HUES48 (cell line): ENCODE results near the gene GPSM3.

Source experiments
- H3K27ac ChIP-seq: one replicate; pipeline ENCODE4 v1.7.0; 2013; ENCODE audit warnings: low read depth, low read length, inconsistent platforms
- H3K27me3 ChIP-seq: 2 replicates; pipeline ENCODE4 v1.6.1; 2013; ENCODE audit warnings: mild to moderate bottlenecking, low read length; ENCODE audit not compliant: control insufficient read depth, insufficient read depth
- H3K36me3 ChIP-seq: 2 replicates; pipeline ENCODE4 v1.6.1; 2013; ENCODE audit warnings: low read length; ENCODE audit not compliant: control insufficient read depth, insufficient read depth
- H3K4me1 ChIP-seq: 2 replicates; pipeline ENCODE4 v1.6.1; 2013; ENCODE audit warnings: mild to moderate bottlenecking, low read length; ENCODE audit not compliant: control insufficient read depth, insufficient read depth
- H3K4me3 ChIP-seq: 2 replicates; pipeline ENCODE4 v1.5.1; 2013; ENCODE audit warnings: mild to moderate bottlenecking, low read depth, low read length
- H3K9ac ChIP-seq: 2 replicates; pipeline ENCODE4 v1.6.1; 2013; ENCODE audit warnings: mild to moderate bottlenecking, low read depth, low read length, moderate library complexity
- H3K9me3 ChIP-seq: 2 replicates; pipeline ENCODE4 v1.6.1; 2013; ENCODE audit warnings: low read length; ENCODE audit not compliant: control insufficient read depth, insufficient read depth

GPSM3 gene

GRCh38 chr6:32152769-32153563 lies 39.5 kb downstream of the GPSM3 start:
- Histone ChIP-seq H3K9me3 (no peaks in the 10 kb centered on the region), H3K9ac (peak overlapping the region; percentile 58; the same call in 1 of the 2 replicates), H3K4me1 (peaks cover 27% of the 10 kb centered on the region), H3K4me3 (peak overlapping the region; percentile 97), H3K27me3 (peaks cover 41% of the 10 kb centered on the region), H3K27ac (peak overlapping the region; percentile 94), H3K36me3 (peaks cover 24% of the 10 kb centered on the region)

- peaks cover 41% of the 10 kb centered on the region for H3K27me3 ChIP-seq
- H3K36me3 ChIP-seq = peaks cover 15% of the 10 kb centered on the region
- no peaks in the 10 kb centered on the region for H3K9me3 ChIP-seq
- H3K4me1 ChIP-seq = peaks cover 27% of the 10 kb centered on the region
- H3K4me3 ChIP-seq = peak within 1 kb of the TSS; percentile 97
- no peak within 1 kb of the TSS for H3K9ac ChIP-seq
- H3K27ac ChIP-seq = peak within 1 kb of the TSS; percentile 94
Observed at GRCh38 chr6:32151863-32152768, 40.3 kb downstream of the GPSM3 start, which contains the start of gene PRRT1. PRRT1 (minus strand) TSS chr6:32151939; CDS start chr6:32151827, 112 bp downstream.

- Histone ChIP-seq H3K27me3 (peaks cover 41% of the 10 kb centered on the region), H3K9ac (no peak overlapping the region), H3K27ac (no peak overlapping the region), H3K4me3 (peak overlapping the region; percentile 36; the same call in 1 of the 2 replicates), H3K4me1 (peaks cover 33% of the 10 kb centered on the region), H3K36me3 (peaks cover 8% of the 10 kb centered on the region), H3K9me3 (no peaks in the 10 kb centered on the region)
Observed at GRCh38 chr6:32151181-32151862, 41.1 kb downstream of the GPSM3 start.

- peaks cover 39% of the 10 kb centered on the region for H3K4me1 ChIP-seq
- no peaks in the 10 kb centered on the region for H3K9me3 ChIP-seq
- peaks cover 41% of the 10 kb centered on the region for H3K27me3 ChIP-seq
- no peak overlapping the region for H3K9ac ChIP-seq
- peaks cover 1% of the 10 kb centered on the region; the same call in 1 of the 2 replicates for H3K36me3 ChIP-seq
- H3K27ac ChIP-seq = no peak overlapping the region
- H3K4me3 ChIP-seq = peak overlapping the region; percentile 57
Observed at GRCh38 chr6:32149932-32150870, 42.2 kb downstream of the GPSM3 start.

GRCh38 chr6:32149092-32149755 lies 43.2 kb downstream of the GPSM3 start:
- Histone ChIP-seq H3K27ac (no peak overlapping the region), H3K36me3 (no peaks in the 10 kb centered on the region), H3K4me3 (peak overlapping the region; percentile 61)

GRCh38 chr6:32148289-32149091 lies 44.0 kb downstream of the GPSM3 start:
- no peaks in the 10 kb centered on the region for H3K9me3 ChIP-seq
- H3K9ac ChIP-seq = no peak overlapping the region
- peak overlapping the region; percentile 61 for H3K4me3 ChIP-seq
- H3K4me1 ChIP-seq = peaks cover 39% of the 10 kb centered on the region
- no peaks in the 10 kb centered on the region for H3K36me3 ChIP-seq
- H3K27me3 ChIP-seq = peaks cover 41% of the 10 kb centered on the region
- no peak overlapping the region for H3K27ac ChIP-seq

More at GRCh38 chr6:32149092-32149755, 43.2 kb downstream of the GPSM3 start:
- H3K27me3 ChIP-seq = peaks cover 41% of the 10 kb centered on the region
- H3K9me3 ChIP-seq = no peaks in the 10 kb centered on the region
- peaks cover 39% of the 10 kb centered on the region for H3K4me1 ChIP-seq
- H3K9ac ChIP-seq = no peak overlapping the region

- H3K9me3 ChIP-seq = no peaks in the 10 kb centered on the region
- no peak overlapping the region for H3K27ac ChIP-seq
- H3K27me3 ChIP-seq = peaks cover 36% of the 10 kb centered on the region
- no peak overlapping the region for H3K9ac ChIP-seq
- peak overlapping the region; percentile 56; the same call in 1 of the 2 replicates for H3K4me3 ChIP-seq
- H3K36me3 ChIP-seq = no peaks in the 10 kb centered on the region
- peaks cover 32% of the 10 kb centered on the region for H3K4me1 ChIP-seq
Observed at GRCh38 chr6:32147401-32148132, 44.9 kb downstream of the GPSM3 start.

GRCh38 chr6:32146687-32147086 lies 45.8 kb downstream of the GPSM3 start:
- H3K9me3 ChIP-seq = no peaks in the 10 kb centered on the region
- no peaks in the 10 kb centered on the region for H3K36me3 ChIP-seq
- H3K27me3 ChIP-seq = peaks cover 28% of the 10 kb centered on the region
- H3K27ac ChIP-seq = no peak overlapping the region
- H3K4me1 ChIP-seq = peaks cover 26% of the 10 kb centered on the region
- H3K4me3 ChIP-seq = no peak overlapping the region; the same call in 1 of the 2 replicates
- peak overlapping the region; percentile 4; the same call in 1 of the 2 replicates for H3K9ac ChIP-seq
